ENCODE results near the gene GNA12. TPM values are rescaled to one million over a fixed set of nuclear protein-coding genes. Genes with fewer than 3 reads are reported as not detected.

GNA12 gene
- total and polyA plus RNA-seq, 2 experiments from 2014 or later: 11.2 to 13.8 TPM

- H3K27ac ChIP-seq: no peak overlapping the region
- 97 to 98% methylated on average over 4 of the region's 4 CpGs for WGBS, 2 experiments (ENCODE audit: low coverage in 1 of 2, low lambda C conversion rate in 2 of 2, missing lambda C conversion rate in 2 of 2)
- H3K9me2 ChIP-seq (ENCODE audit: insufficient read depth): no peaks in the 10 kb centered on the region
- H3K79me2 ChIP-seq (ENCODE audit: insufficient read depth): no peaks in the 10 kb centered on the region
- H4K20me1 ChIP-seq (ENCODE audit: insufficient read depth): no peaks in the 10 kb centered on the region
- DNase-seq: no peak
- H3F3A ChIP-seq (ENCODE audit: insufficient read depth): no peaks in the 10 kb centered on the region
- TF ChIP-seq EZH2phosphoT487 (IDR thresholded peaks at IDR 0.05; ENCODE audit: insufficient read depth, low read depth) (no peak), EZH2 (IDR thresholded peaks at IDR 0.05; ENCODE audit: insufficient read depth, poor library complexity, severe bottlenecking) (no peak)
- H3K27me3 ChIP-seq (replicated peaks; ENCODE audit: insufficient read depth): no peaks in the 10 kb centered on the region
- H3K9me3 ChIP-seq (ENCODE audit: low read depth): no peaks in the 10 kb centered on the region
- no peaks in the 10 kb centered on the region for H3K4me1 ChIP-seq (ENCODE audit: insufficient read depth)
- H3K4me2 ChIP-seq (ENCODE audit: unreplicated experiment): no peak overlapping the region
- in situ Hi-C loops (cut with MboI): loop anchor here (25.0 kb wide), 1 partner anchor 440 kb away; no protein-coding TSS in a partner anchor
- H2AFZ ChIP-seq: no peak overlapping the region
- no peak overlapping the region for H3K4me3 ChIP-seq
- no peak overlapping the region for H3K9ac ChIP-seq
- peaks cover 2% of the 10 kb centered on the region; the same call in 1 of the 2 replicates for H3K36me3 ChIP-seq (ENCODE audit: low read depth)
These were observed 121.5 kb downstream of the GNA12 start for GRCh38 chr7:2722591-2722990.

- in situ Hi-C loops (cut with MboI): loop anchor here (25.0 kb wide), 1 partner anchor 440 kb away; no protein-coding TSS in a partner anchor
- H2AFZ ChIP-seq: no peak overlapping the region
- no peaks in the 10 kb centered on the region for H3K9me2 ChIP-seq (ENCODE audit: insufficient read depth)
- H3F3A ChIP-seq (ENCODE audit: insufficient read depth): no peaks in the 10 kb centered on the region
- H3K27me3 ChIP-seq (replicated peaks; ENCODE audit: insufficient read depth): no peaks in the 10 kb centered on the region
- no peak overlapping the region for H3K9ac ChIP-seq
- H3K4me3 ChIP-seq: no peak overlapping the region
- no peaks in the 10 kb centered on the region for H3K79me2 ChIP-seq (ENCODE audit: insufficient read depth)
- no peak for TF ChIP-seq EZH2phosphoT487 (IDR thresholded peaks at IDR 0.05; ENCODE audit: insufficient read depth, low read depth)
- TF ChIP-seq EZH2 (IDR thresholded peaks at IDR 0.05; ENCODE audit: insufficient read depth, poor library complexity, severe bottlenecking): no peak
- H3K4me1 ChIP-seq (ENCODE audit: insufficient read depth): no peaks in the 10 kb centered on the region
- no peak for DNase-seq
- H3K4me2 ChIP-seq (ENCODE audit: unreplicated experiment): no peak overlapping the region
- WGBS, 2 experiments (ENCODE audit: low coverage in 1 of 2, low lambda C conversion rate in 2 of 2, missing lambda C conversion rate in 2 of 2): 94 to 96% methylated on average over 19 of the region's 19 CpGs
- peaks cover 2% of the 10 kb centered on the region; the same call in 1 of the 2 replicates for H3K36me3 ChIP-seq (ENCODE audit: low read depth)
- no peaks in the 10 kb centered on the region for H3K9me3 ChIP-seq (ENCODE audit: low read depth)
- no peak overlapping the region for H3K27ac ChIP-seq
- no peaks in the 10 kb centered on the region for H4K20me1 ChIP-seq (ENCODE audit: insufficient read depth)
These were observed 122.3 kb downstream of the GNA12 start for GRCh38 chr7:2721842-2722241.

GRCh38 chr7:2720024-2720423 lies 124.1 kb downstream of the GNA12 start:
- no peaks in the 10 kb centered on the region for H4K20me1 ChIP-seq (ENCODE audit: insufficient read depth)
- H3K4me2 ChIP-seq (ENCODE audit: unreplicated experiment): no peak overlapping the region
- WGBS, 2 experiments (ENCODE audit: low coverage in 1 of 2, low lambda C conversion rate in 2 of 2, missing lambda C conversion rate in 2 of 2): 82 to 84% methylated on average over 16 of the region's 16 CpGs
- H3K9ac ChIP-seq: no peak overlapping the region
- H3K27ac ChIP-seq: no peak overlapping the region
- H3K4me3 ChIP-seq: no peak overlapping the region
- no peaks in the 10 kb centered on the region for H3K9me2 ChIP-seq (ENCODE audit: insufficient read depth)
- no peaks in the 10 kb centered on the region for H3K27me3 ChIP-seq (replicated peaks; ENCODE audit: insufficient read depth)
- peaks cover 2% of the 10 kb centered on the region; the same call in 1 of the 2 replicates for H3K36me3 ChIP-seq (ENCODE audit: low read depth)
- no peaks in the 10 kb centered on the region for H3K4me1 ChIP-seq (ENCODE audit: insufficient read depth)
- H3K79me2 ChIP-seq (ENCODE audit: insufficient read depth): no peaks in the 10 kb centered on the region
- no peak for TF ChIP-seq EZH2 (IDR thresholded peaks at IDR 0.05; ENCODE audit: insufficient read depth, poor library complexity, severe bottlenecking)
- no peak for TF ChIP-seq EZH2phosphoT487 (IDR thresholded peaks at IDR 0.05; ENCODE audit: insufficient read depth, low read depth)
- in situ Hi-C loops (cut with MboI): loop anchor here (25.0 kb wide), 1 partner anchor 442 kb away; no protein-coding TSS in a partner anchor
- DNase-seq: no peak
- H3K9me3 ChIP-seq (ENCODE audit: low read depth): no peaks in the 10 kb centered on the region
- H2AFZ ChIP-seq: no peak overlapping the region
- no peaks in the 10 kb centered on the region for H3F3A ChIP-seq (ENCODE audit: insufficient read depth)

- no peaks in the 10 kb centered on the region for H3K9me2 ChIP-seq (ENCODE audit: insufficient read depth)
- H3K36me3 ChIP-seq (ENCODE audit: low read depth): peaks cover 2% of the 10 kb centered on the region; the same call in 1 of the 2 replicates
These were observed 125.1 kb downstream of the GNA12 start for GRCh38 chr7:2719007-2719406.

More at GRCh38 chr7:2719007-2719406, 125.1 kb downstream of the GNA12 start:
- 86 to 88% methylated on average over 16 of the region's 16 CpGs for WGBS, 2 experiments (ENCODE audit: low coverage in 1 of 2, low lambda C conversion rate in 2 of 2, missing lambda C conversion rate in 2 of 2)
- no peaks in the 10 kb centered on the region for H3K9me3 ChIP-seq (ENCODE audit: low read depth)
- H3K4me2 ChIP-seq (ENCODE audit: unreplicated experiment): no peak overlapping the region
- no peaks in the 10 kb centered on the region for H3K79me2 ChIP-seq (ENCODE audit: insufficient read depth)
- H3K27me3 ChIP-seq (replicated peaks; ENCODE audit: insufficient read depth): no peaks in the 10 kb centered on the region
- no peak overlapping the region for H2AFZ ChIP-seq
- H3F3A ChIP-seq (ENCODE audit: insufficient read depth): no peaks in the 10 kb centered on the region
- H3K4me3 ChIP-seq: no peak overlapping the region
- no peak overlapping the region for H3K27ac ChIP-seq
- in situ Hi-C loops (cut with MboI): loop anchor here (25.0 kb wide), 1 partner anchor 443 kb away; no protein-coding TSS in a partner anchor
- TF ChIP-seq EZH2 (IDR thresholded peaks at IDR 0.05; ENCODE audit: insufficient read depth, poor library complexity, severe bottlenecking) (no peak), EZH2phosphoT487 (IDR thresholded peaks at IDR 0.05; ENCODE audit: insufficient read depth, low read depth) (no peak)
- H3K4me1 ChIP-seq (ENCODE audit: insufficient read depth): no peaks in the 10 kb centered on the region
- H4K20me1 ChIP-seq (ENCODE audit: insufficient read depth): no peaks in the 10 kb centered on the region
- peak; percentile 15 for DNase-seq
- no peak overlapping the region for H3K9ac ChIP-seq

Data from GM23248 (cell line).